GM18907 (cell line): ENCODE measurements around the gene URM1.

Experiments used
- ATAC-seq: cut with Tn5 transposase; IDR thresholded peaks from one replicate; pipeline ENCODE4 v1.9.1; 2021; ENCODE audit warnings: mild to moderate bottlenecking, moderate library complexity; ENCODE audit not compliant: unreplicated experiment

Gene URM1

DNA sequence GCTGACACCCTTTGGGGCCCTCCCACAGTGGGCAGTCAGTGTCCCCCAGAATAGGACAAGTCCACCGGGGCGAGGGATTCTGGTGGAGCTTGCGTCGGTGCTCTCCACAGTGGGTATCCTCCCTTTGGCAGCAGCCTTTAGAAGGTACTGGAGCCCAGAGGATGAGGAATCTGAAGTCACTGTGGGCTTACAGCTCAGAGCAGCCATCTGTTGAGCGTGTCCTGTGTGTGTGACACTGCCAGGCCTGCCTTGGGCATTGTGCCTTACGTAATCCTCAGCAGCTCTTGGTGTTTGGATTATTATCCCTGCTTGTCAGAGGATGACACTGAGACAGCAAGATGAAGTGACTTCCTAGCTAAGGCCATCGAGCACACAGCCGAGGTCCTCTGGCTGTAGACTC lies 12.6 kb downstream of the URM1 start:
- no peak for ATAC-seq

GRCh38 chr9:128384801-128385495 lies 13.8 kb downstream of the URM1 start:
- ATAC-seq = no peak

DNA sequence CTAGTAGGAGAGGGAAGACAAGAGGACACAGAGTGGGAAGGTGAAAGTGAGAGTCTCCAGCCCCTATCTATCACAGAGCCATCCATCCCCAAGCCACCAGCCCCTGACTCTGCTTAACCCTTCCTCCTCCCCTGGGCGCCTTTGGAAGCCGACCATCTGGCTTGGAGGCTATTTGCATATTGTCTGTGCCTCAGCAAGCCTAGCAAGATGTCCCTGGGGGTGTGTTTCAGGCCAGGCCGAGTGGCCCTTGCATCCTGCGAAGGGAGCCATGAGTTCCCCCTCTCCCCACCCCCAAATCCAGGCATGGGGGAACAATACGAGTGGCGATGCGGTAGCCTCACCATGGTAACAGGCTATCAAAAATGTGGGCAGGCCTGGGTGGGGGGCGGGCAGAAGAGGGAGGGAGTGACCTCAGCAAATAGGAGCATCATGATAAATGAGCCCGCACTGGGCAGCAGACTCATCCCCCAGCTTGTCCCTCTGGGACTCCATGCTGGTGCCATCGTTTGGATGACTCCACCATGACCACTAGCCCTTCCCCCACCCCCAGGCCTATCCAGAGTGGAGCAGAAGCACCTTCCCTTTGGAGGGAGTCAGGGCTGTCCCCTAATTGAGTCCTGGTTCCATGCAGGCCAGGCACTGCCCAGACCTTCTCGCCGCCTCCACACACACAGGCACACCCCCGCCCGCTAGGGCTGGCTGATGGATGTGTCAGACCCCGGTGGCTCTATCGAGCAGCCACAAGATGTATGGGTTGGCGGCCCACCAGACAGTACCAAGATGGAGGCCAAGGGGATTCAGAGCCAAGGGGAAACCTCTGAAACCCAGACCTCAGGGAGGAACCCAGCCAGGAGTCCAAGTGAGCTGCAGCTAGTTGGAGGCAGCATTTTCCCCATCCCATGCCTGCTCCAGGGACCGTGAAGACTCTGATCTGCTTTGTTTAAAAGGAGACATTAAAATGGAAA lies 14.6 kb downstream of the URM1 start:
- ATAC-seq = no peak

GRCh38 chr9:128388150-128388549 lies 17.0 kb downstream of the URM1 start:
- no peak for ATAC-seq

DNA sequence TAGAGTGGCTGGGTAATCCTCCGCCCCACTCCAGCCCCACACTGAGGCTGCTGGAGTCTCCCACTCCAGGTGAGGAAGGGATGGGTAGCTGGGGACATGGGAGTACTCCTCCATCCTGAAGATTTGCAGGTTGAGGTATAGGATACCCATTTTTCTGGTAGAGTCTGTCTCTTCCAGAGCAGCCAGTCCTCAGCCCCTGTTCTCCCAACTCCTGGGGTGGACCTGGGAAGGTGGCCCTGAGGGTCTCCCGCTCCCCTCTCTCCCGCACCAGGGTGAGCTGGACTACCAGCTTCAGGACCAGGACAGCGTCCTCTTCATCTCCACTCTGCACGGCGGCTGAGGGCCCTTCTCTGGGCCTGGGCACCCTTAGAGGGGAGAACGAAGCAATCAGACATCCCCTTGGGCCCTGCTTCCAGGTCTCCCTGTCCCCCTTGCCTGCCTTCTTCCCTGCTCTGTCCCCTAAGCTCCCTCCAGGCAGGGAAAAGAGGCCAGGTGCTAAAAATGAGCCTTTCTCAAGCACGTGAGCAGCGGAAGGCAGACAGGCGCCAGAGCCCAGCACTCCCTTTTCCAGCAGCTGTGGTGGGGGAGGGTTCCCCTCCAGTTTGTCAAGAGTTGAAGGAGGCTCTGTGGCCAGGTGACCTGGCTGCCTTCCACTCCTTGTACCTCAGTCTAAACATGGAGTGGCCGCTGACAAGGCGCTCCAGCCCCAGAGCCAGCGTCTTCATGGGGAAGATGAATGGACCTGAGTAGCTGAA lies 18.4 kb downstream of the URM1 start:
- no peak for ATAC-seq

GRCh38 chr9:128390150-128390812 lies 19.1 kb downstream of the URM1 start:
- ATAC-seq = no peak

GRCh38 chr9:128390813-128391711 lies 19.9 kb downstream of the URM1 start:
- ATAC-seq = no peak

DNA sequence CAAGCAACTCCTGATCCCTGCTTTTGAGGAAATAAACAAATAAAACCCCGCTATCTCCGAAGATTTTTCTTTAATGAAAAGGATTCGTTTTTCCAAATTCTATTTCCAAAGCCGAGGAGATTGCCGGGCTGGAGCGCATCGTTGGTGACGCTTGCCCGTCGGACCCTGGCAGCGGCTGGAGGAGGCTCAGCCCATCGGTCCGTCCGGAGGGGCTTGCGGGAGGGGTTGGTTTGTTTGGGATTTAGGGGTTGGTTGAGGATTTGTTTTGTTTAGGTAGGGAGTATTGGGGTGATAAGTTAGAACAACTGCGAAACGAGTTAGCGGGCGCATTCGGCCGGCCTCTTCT lies 20.8 kb downstream of the URM1 start:
- no peak for ATAC-seq

GRCh38 chr9:128392302-128393144 lies 21.3 kb downstream of the URM1 start:
- no peak for ATAC-seq

DNA sequence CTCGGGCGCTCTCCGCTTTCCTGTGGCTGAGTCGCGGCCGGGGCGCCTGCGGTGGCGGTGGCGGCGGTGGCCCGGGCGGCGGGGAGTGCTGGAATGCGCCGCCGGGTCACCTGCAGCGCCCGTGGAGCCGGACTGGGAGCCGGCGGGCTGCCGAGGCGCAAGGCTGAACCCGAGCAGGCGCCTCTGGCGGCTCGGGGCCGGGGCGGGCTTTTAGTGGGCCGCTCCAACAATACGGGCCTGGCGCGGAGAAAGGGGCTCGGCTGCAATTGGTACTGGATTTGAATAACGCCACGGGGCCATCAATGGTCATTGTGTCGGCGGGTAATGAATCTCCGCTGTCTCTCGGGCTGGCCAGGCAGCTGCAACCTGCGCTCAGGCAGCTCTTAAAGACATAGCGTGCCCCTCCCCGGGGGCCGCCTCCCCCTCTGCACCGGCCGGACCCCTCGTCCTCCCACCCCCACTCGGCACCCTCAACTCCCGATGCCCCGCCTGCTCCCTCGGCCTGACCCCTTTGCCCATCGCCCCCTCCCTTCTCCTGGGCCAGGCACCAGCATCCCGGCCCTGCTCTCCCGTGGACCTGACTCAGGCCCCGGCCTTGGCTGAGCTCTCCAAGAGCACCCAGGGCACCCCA lies 22.1 kb downstream of the URM1 start:
- ATAC-seq = no peak

- ATAC-seq = no peak
These were observed 22.8 kb downstream of the URM1 start for GRCh38 chr9:128393970-128394369.

DNA sequence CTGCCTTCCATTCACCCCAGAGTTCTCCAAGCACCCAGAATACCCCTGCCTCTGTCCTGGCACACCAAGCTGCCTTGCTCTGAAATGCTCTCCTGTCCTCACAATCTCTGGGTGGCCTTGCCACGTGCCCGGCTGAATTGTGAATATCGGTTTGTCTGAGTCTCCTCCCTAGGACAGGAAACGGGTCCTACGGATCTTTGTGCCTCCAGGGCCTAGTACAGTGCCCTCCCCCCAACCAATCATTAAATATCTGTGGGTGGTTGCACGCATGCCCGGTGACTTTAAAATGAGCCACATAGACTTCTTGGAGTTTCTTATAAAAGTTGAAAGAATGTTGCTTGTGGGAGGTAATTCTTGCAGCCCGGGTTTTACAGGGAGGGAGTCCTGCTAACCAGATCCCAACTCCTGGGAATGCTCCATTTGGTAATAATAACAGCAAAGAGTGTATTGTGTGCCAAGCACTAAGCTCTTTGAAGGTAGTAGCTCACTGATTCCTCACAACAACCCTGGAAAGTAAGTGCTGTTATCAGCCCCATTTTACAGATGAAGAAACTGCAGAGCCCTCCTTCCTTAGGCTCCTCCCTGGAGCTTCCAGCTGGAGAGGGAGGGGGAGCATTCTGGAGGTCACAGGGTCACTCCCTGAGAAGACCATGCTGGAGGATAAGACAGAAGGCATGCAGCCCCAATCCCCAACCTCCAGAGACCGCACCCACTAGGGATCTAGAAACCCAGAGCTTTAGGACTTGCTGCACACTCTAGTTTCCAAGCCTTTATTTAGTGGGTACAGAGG lies 23.4 kb downstream of the URM1 start:
- no peak for ATAC-seq

GRCh38 chr9:128396970-128397613 lies 25.9 kb downstream of the URM1 start:
- no peak for ATAC-seq

- ATAC-seq = no peak
These were observed 26.7 kb downstream of the URM1 start for GRCh38 chr9:128397831-128398230.

DNA sequence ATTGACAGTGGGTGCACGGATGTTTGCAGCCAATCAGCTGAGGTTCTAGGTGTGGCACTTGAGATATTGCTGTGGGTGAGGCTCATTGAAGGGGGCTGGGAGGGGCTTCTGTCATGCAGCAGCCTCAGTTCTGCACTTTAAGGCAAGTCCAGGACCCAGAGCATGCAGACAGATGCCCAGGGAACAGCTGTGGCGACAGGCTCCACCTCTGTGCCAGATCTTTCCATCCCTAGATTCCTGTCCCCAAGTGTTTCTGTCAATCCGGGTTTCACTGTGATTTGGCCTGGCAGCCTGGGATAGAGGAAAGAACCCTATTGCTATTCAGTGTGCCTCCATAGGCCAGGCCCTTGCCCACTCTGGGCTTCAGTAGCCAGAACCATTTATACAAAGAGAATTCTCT lies 28.7 kb downstream of the URM1 start:
- no peak for ATAC-seq

DNA sequence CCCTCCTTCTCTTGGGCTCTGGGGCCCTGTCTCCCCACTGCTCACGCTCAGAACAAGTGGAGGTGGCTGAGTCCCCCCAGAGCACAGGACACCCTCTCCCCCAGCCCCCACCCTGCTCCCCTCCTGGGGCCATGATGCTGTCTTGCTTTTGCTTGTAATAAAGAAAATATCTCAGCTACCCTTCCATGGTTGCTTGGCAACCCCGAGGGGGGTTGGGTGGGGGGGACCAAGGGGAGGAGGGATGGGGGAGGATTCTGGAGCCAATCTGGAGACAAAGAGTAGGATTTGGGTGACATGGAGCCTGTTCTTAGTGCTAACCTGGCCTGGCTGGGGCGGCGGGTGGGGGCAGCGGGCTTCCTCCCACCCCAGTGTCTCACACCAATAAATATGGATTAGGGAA lies 33.4 kb downstream of the URM1 start:
- no peak for ATAC-seq

DNA sequence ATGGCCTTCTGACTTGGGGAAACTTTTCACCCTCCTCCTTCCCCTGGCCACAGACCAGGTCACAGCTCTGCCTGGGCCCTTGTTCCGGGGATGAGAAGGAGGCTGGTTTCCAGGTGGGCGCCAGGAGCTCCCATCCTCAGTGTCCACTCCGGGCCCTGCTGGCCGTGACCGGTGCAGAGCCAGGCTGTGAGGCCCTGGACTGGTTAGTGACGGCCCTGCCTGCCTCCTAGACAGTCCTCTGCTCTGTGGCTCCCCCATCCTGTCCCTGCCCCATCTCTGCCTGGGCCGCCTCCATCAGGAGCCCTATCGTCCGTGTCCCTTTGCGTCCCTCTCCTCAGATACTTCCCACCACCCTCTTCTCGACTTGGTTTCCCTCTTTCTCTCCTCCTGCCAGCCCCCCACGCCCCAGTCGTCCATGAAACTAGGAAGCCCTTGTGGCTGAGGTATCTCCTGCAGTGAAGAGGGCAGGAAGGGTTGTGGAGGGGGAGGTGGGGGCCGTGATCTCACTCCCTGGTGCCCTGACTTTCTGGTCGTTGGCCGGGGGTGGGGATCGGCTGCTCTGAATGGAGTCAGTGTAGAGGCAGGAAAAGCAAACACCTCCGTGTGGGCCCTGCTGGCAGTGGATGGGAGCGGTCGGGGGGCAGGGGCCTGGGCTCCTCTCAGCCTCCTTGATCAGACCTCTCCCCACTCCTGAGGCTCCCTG lies 34.1 kb downstream of the URM1 start:
- ATAC-seq = no peak
